Tibial nerve (tissue), 3 donors: ENCODE measurements around the gene UBE2F.

Source experiments
- CTCF ChIP-seq, 5 experiments: fragments of 200-600 bp in 3 of 5; fragments of 450-650 bp in 2 of 5; sonication (generic) in 3 of 5; IDR thresholded peaks; one replicate each; pipeline ENCODE4 v1.5.1; 2016 to 2019; ENCODE audit warnings: antibody characterized with exemption in 5 of 5, mild to moderate bottlenecking in 3 of 5, moderate library complexity in 2 of 5
- POLR2A ChIP-seq, 2 donors: fragments of 450-650 bp; IDR thresholded peaks; one replicate each; pipeline ENCODE4 v1.6.1; 2017; ENCODE audit warnings: antibody characterized with exemption in 2 of 2, mild to moderate bottlenecking in 2 of 2, moderate library complexity in 2 of 2

GRCh38 chr2:238004077-238004830 lies 37.4 kb downstream of the UBE2F start:
- TF ChIP-seq CTCF (IDR thresholded peaks at IDR 0.05) (no peak), POLR2A (IDR thresholded peaks at IDR 0.05) (no peak)
